GM10266 (cell line): Measurements from ENCODE around the gene DYNC1LI2.
"Not testable (repeated sequence)": the region's sequence is repeated elsewhere in the genome, so short reads cannot be mapped to it uniquely, and the experiment has no call there.

Source experiments
- DNase-seq: peaks from one replicate; pipeline ENCODE4 v3.0.0; 2012; ENCODE audit errors: extremely low spot score
- TF ChIP-seq, protein P1 (sequence below): IDR thresholded peaks from 2 replicates; pipeline ENCODE4 v1.5.1; 2012; ENCODE audit warnings: mild to moderate bottlenecking, low read depth; ENCODE audit not compliant: control insufficient read depth, insufficient read depth; ENCODE audit errors: missing control alignments

The DYNC1LI2 gene

DNA sequence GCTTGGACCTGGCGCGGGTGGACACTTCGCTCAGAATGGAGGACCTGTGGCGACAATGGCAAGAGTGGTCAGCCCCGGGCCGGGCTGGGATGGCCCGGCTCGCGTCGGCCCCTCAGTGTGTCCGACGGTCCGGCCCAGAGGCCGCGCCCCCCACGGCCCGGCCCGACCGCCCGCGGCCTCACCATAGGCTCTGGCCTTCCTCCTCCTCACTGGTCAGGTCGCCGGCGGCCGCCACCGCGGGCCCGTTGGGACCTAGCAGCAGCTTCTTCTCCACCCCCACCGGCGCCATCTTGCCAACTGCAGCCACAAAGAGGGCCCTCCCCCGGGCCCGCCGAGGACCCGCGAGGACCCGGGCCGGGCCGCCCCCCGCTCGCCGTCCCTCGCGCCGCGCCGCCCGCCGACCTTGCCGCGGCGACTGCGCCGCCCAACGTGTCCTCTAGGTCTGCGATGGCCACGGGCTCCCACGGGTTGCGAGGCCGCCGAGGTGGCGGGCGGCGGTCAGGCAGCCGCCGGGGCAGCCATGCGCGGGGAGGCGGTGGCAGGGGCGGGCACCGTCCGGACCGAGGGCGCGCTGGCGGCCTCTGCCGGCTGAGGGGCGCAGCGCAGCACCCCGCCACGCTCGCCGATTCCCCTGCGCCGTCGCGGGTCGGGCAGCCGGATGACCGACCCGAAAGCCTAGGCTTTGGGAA lies at the start of gene DYNC1LI2:
DYNC1LI2 (minus strand) TSS at position 307 of the 689 bp plus-strand sequence; CDS start at position 289, 18 bp downstream.
- DNase-seq: peak; percentile 97
- TF ChIP-seq, protein P1, sequence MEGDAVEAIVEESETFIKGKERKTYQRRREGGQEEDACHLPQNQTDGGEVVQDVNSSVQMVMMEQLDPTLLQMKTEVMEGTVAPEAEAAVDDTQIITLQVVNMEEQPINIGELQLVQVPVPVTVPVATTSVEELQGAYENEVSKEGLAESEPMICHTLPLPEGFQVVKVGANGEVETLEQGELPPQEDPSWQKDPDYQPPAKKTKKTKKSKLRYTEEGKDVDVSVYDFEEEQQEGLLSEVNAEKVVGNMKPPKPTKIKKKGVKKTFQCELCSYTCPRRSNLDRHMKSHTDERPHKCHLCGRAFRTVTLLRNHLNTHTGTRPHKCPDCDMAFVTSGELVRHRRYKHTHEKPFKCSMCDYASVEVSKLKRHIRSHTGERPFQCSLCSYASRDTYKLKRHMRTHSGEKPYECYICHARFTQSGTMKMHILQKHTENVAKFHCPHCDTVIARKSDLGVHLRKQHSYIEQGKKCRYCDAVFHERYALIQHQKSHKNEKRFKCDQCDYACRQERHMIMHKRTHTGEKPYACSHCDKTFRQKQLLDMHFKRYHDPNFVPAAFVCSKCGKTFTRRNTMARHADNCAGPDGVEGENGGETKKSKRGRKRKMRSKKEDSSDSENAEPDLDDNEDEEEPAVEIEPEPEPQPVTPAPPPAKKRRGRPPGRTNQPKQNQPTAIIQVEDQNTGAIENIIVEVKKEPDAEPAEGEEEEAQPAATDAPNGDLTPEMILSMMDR: peak; percentile 97

DNA sequence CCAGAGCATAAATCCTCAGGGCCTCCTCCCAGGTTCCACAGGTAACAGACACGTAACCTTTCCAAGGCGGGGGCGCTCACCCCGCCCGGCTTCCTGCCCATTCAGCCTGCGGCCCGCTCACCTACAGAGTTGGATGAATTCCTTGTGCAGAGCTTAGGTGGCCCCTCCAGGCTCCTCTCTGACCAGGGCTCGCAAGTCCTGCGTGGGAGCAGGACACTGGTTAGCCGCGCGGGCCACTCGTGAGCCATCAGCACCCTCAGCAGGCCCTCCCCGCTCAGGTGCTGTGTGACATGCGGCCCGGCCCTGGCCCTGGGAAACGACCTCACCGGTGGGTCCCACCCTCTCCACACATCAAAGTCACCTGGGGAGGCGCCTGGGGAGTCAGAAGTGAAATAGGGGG lies 49.4 kb upstream of the DYNC1LI2 start:
- DNase-seq: no peak
- TF ChIP-seq, protein P1: no peak

DNA sequence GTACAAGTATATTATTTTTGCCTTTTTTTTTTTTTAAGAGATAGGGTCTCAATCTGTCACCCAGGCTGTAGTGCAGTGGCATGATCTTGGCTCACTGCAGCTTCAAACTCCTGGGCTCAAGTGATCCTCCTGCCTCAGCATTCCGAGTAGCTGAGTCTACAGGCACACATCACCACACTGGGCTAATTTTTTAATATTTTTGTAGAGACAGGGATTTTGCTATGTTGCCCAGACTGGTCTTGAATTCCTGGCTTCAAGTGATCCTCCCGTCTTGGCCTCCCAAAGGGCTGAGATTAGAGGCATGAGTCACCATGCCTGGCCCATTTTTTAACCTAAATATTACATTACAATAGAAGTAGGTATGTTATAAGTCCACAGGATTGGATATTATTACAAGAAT lies 46.8 kb upstream of the DYNC1LI2 start:
- TF ChIP-seq, protein P1: no peak
- DNase-seq: no peak

DNA sequence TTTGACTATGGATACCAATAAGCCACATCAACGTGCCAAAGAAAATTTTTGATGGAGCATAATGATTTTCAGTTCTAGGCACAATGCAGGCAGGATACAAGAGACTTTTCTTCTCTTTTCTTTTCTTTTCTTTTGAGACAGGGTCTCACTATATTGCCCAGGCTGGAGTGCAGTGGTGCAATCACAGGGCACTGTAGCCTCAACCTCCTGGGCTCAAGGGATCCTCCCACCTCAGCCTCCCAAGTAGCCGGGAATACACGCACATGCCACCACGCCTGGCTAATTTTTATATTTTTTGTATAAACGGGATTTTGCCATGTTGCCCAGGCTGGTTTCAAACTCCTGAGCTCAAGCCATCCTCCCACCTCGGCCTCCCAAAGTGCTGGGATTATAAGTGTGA lies 42.6 kb upstream of the DYNC1LI2 start:
- not testable (repeated sequence) for DNase-seq

DNA sequence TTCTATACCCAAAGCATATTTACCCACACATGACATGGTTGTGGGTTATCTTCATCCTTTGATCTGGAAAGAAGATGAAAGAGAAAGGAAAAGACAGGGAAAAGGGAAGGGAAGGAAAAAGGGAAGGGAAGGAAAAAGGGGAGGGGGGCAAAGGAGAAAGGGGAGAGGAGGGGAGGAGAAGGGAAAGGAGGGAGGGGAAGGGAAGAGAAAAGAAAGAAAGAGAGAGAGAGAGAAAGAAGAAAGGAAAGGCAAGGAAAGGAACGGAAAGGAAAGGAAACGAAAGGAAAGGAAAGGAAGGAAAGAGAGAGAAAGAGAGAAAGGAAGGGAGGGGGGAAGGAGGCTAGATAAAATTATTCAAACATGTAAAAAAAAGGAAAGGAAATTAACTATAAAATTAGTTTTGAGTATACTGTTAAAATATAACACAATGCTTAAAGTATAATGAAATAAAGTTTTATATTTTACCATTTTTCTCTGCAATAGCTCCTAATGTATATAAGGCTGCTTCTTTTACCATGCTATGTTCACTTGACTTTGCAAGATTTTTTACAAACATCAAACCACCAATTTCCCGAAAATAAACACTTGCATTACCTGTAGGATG lies 38.8 kb upstream of the DYNC1LI2 start:
- no peak for DNase-seq
- TF ChIP-seq, protein P1: no peak

- no peak for DNase-seq
- TF ChIP-seq, protein P1: no peak
Measured at GRCh38 chr16:66787427-66787826, 36.0 kb upstream of the DYNC1LI2 start.

DNA sequence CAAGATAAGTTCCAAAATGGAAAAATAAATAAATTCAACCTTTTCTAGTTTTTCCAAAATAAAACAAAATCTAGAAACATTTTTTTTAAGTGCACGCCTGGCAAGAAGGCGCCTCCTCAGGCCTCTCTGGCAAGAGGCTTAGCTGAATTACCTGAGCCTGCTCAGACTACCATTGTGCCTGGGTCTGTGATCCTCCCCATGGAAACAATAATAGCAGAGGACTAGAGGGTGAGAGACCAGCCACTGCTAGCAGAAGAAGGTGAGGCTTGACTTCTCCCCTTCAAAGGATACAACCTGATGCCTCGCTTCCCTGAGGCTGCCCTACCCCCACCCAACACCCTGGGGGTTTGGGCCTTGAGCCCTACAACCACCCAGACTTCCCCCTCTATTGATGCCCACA lies 35.1 kb upstream of the DYNC1LI2 start:
- no peak for DNase-seq
- TF ChIP-seq, protein P1: no peak

DNA sequence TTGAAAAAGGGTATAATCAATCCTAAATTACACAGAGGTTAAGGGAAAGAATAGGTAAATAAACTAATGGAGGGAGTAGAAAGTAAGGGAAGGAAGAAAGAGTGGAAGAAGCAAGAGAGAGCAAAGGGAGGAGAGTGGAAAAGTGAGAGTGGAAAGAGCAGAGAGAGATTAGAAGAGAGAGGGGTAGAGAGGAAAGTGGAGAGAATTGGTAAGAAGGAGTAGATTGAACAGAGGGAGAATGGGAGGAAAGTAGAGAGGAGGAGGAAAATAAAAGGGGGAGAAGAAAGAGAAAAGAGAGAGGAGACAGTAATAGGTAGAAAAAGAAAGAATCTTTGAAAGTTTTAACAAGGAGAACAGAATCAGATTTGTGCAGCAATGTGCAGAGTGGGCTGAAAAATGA lies 25.0 kb upstream of the DYNC1LI2 start:
- TF ChIP-seq, protein P1: no peak
- no peak for DNase-seq
